ENCODE results near the gene S1PR1.

Gene S1PR1

GRCh38 chr1:101193733-101194169 is 43.1 kb upstream of the S1PR1 start:
- no peak overlapping the region for H3K27ac ChIP-seq
- H3K27me3 ChIP-seq (replicated peaks): no peaks in the 10 kb centered on the region
- DNase-seq: no peak
- H3K36me3 ChIP-seq (replicated peaks): no peaks in the 10 kb centered on the region
- in situ Hi-C loops (cut with HindIII; ENCODE audit: low pct_ligation_motif_present, low sequenced_read_pairs): no loop called here
- TF ChIP-seq CTCF (IDR thresholded peaks at IDR 0.05; ENCODE audit: low read depth, low read length, missing control alignments): no peak
- H3K4me3 ChIP-seq (ENCODE audit: low read depth, low read length): no peak overlapping the region

- no peak overlapping the region for H3K27ac ChIP-seq
- no peaks in the 10 kb centered on the region for H3K27me3 ChIP-seq (replicated peaks)
- H3K4me3 ChIP-seq (ENCODE audit: low read depth, low read length): no peak overlapping the region
- in situ Hi-C loops (cut with HindIII; ENCODE audit: low pct_ligation_motif_present, low sequenced_read_pairs): no loop called here
- no peaks in the 10 kb centered on the region for H3K36me3 ChIP-seq (replicated peaks)
- DNase-seq: no peak
- no peak for TF ChIP-seq CTCF (IDR thresholded peaks at IDR 0.05; ENCODE audit: low read depth, low read length, missing control alignments)
These were observed 42.1 kb upstream of the S1PR1 start for GRCh38 chr1:101194746-101195145.

- Histone ChIP-seq H3K27me3 (replicated peaks) (no peaks in the 10 kb centered on the region), H3K36me3 (replicated peaks) (no peaks in the 10 kb centered on the region), H3K4me3 (ENCODE audit: low read depth, low read length) (no peak overlapping the region), H3K27ac (no peak overlapping the region)
- in situ Hi-C loops (cut with HindIII; ENCODE audit: low pct_ligation_motif_present, low sequenced_read_pairs): no loop called here
- DNase-seq: no peak
- TF ChIP-seq CTCF (IDR thresholded peaks at IDR 0.05; ENCODE audit: low read depth, low read length, missing control alignments): no peak
These were observed 40.2 kb upstream of the S1PR1 start for GRCh38 chr1:101196668-101197067.

GRCh38 chr1:101198842-101199636 is 37.8 kb upstream of the S1PR1 start:
- Histone ChIP-seq H3K27me3 (replicated peaks) (no peaks in the 10 kb centered on the region), H3K27ac (no peak overlapping the region), H3K4me3 (ENCODE audit: low read depth, low read length) (no peak overlapping the region), H3K36me3 (replicated peaks) (no peaks in the 10 kb centered on the region)
- in situ Hi-C loops (cut with HindIII; ENCODE audit: low pct_ligation_motif_present, low sequenced_read_pairs): no loop called here
- no peak for DNase-seq
- TF ChIP-seq CTCF (IDR thresholded peaks at IDR 0.05; ENCODE audit: low read depth, low read length, missing control alignments): no peak

- no peak for DNase-seq
- Histone ChIP-seq H3K27ac (no peak overlapping the region), H3K27me3 (replicated peaks) (no peaks in the 10 kb centered on the region), H3K36me3 (replicated peaks) (no peaks in the 10 kb centered on the region), H3K4me3 (ENCODE audit: low read depth, low read length) (no peak overlapping the region)
- TF ChIP-seq CTCF (IDR thresholded peaks at IDR 0.05; ENCODE audit: low read depth, low read length, missing control alignments): no peak
- in situ Hi-C loops (cut with HindIII; ENCODE audit: low pct_ligation_motif_present, low sequenced_read_pairs): no loop called here
These were observed 37.2 kb upstream of the S1PR1 start for GRCh38 chr1:101199637-101199982.

GRCh38 chr1:101200513-101200912 is 36.3 kb upstream of the S1PR1 start:
- Histone ChIP-seq H3K27me3 (replicated peaks) (no peaks in the 10 kb centered on the region), H3K27ac (peak overlapping the region; percentile 42), H3K4me3 (ENCODE audit: low read depth, low read length) (no peak overlapping the region), H3K36me3 (replicated peaks) (no peaks in the 10 kb centered on the region)
- in situ Hi-C loops (cut with HindIII; ENCODE audit: low pct_ligation_motif_present, low sequenced_read_pairs): no loop called here
- DNase-seq: peak; percentile 91
- TF ChIP-seq CTCF (IDR thresholded peaks at IDR 0.05; ENCODE audit: low read depth, low read length, missing control alignments): no peak

Measured in brain microvascular endothelial cell (primary cell).